GM19324 (cell line): Measurements from ENCODE around the gene ZNF524.
"Not testable (repeated sequence)": the region's sequence is repeated elsewhere in the genome, so short reads cannot be mapped to it uniquely, and the experiment has no call there.

Experiments
- ATAC-seq: cut with Tn5 transposase; IDR thresholded peaks from one replicate; pipeline ENCODE4 v1.9.1; 2021; ENCODE audit warnings: mild to moderate bottlenecking, moderate library complexity; ENCODE audit not compliant: unreplicated experiment, low FRiP score

The ZNF524 gene

DNA sequence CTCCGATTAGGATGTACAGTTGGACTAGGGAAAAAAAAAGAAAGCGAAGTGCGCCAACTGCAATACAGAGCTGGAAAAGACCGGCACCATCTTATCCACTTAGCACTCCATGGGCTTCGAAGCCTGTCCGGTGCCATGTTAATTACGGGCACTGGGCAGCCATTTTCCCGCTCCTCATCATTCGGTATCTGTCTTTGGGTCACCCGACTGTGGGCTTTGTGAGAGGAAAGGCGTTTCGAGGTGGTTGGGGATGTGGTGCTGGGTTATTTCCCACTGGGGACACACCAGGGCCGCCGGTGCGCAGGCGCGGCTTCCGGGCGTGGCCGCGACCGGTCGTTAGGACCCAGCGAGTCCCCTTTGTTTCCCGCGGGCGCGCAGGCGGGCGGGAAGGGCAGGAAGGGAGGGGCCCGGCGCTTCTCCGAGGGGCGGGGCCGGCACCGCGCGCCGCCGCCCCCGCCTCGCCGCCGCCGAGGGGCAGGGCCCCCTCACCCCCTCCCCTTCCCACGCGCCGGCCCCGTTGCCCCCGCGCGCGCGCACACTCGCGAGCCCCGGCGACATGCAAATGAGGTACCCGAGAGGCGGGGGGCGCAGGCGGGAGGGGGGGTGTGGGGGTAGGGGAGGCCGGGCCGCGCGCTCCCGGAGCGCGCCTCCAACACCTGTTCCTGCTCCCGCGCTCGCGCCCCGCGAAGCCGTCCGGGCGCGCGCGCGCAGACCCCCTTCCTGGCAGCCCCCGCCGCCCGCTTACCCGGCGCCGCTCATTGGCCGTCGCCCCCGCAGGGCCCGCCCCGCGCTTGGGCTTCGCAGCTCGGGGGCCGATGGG is at the start of gene ZNF524:
ZNF524 (plus strand) TSS at position 447 of the 820 bp plus-strand sequence. CDS start 1,825 bp downstream, outside the sequence.
- peak; percentile 55 for ATAC-seq

DNA sequence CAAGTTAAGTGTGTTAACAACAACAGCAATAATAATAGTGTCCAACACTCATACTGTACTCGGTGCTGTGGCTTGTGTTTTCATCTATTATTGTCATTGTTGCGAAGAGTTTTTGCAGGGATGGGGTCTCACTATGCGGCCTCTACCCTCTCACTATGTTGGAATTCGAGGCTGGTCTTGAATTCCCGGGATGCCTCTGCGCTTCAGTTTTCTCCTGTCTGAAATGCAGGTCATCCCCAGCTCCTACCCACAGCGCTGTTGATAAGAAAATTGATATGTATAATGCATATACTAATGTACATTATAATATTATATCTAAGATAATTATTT is 49.8 kb upstream of the ZNF524 start:
- ATAC-seq: no peak

DNA sequence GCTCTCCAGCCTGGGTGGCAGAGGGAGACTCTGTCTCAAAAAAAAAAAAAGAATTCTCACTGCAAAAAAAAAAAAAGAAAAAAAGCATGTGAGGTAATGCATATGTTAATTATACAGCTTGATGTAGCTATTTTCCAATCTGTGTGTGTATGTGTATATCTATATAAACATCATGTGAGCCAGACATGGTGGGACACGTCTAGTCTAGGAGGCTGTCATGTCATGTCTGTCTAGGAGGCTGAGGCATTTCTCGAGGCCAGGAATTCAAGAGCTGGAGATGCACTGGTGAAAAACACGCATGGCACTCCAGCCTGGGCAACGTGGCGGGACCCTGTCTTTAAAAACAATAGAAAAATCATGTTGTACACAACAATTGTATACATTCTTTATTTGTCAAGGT is 47.9 kb upstream of the ZNF524 start:
- ATAC-seq: no peak

GRCh38 chr19:55552620-55553019 is 47.5 kb upstream of the ZNF524 start:
- no peak for ATAC-seq

DNA sequence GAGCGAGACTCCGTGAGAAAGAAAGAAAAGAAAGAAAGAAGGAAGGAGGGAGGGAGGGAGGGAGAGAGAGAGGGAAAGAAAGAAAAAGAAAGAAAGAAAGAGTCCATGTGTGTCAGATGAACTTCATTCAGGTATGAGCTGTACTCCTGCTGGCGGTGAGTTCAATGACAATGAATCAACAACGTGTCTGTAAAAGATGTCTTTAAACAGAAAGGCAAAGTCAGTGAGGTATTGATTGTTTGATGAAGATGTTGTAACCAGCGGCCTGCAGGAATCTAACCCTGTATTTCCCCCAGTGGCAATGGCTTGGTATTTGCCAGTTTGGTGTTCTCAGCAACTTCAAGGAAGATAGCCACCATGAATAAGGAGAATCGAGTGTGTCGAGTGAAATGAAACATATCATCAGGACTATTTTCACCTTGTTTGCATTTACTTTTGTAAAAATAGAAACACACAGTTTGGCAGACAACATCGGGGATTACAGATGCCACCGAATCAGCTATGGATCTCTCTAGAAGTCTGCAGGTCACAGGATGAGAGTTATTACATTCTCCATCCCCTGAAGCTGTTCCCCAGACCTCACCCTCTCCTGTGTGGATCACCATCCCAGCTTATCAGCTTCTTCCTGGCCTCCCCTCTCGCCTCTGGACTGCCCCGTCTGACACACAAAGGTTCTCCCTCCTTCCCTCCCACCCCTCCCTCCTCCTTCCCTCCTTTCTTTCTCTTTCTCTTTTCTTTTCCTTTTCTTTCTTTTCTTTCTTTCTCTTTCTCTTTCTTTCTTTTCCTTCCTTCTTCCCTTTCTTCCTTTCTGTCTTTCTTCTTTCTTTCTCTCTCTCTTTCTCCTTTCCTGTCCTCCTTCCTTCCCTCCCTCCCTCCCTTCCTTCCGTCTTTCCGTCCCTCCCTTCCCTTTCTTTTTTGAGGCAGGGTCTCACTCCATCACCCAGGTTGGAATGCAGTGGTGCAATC is 46.6 kb upstream of the ZNF524 start:
- no peak for ATAC-seq

- ATAC-seq: no peak
Measured at GRCh38 chr19:55554302-55554701, 45.8 kb upstream of the ZNF524 start.

- no peak for ATAC-seq
Measured at GRCh38 chr19:55554741-55555152, 45.3 kb upstream of the ZNF524 start.

GRCh38 chr19:55559684-55560083 is 40.4 kb upstream of the ZNF524 start:
- ATAC-seq: no peak

GRCh38 chr19:55563261-55563690 is 36.8 kb upstream of the ZNF524 start:
- no peak for ATAC-seq

- no peak for ATAC-seq
Measured at GRCh38 chr19:55566823-55567222, 33.3 kb upstream of the ZNF524 start.

DNA sequence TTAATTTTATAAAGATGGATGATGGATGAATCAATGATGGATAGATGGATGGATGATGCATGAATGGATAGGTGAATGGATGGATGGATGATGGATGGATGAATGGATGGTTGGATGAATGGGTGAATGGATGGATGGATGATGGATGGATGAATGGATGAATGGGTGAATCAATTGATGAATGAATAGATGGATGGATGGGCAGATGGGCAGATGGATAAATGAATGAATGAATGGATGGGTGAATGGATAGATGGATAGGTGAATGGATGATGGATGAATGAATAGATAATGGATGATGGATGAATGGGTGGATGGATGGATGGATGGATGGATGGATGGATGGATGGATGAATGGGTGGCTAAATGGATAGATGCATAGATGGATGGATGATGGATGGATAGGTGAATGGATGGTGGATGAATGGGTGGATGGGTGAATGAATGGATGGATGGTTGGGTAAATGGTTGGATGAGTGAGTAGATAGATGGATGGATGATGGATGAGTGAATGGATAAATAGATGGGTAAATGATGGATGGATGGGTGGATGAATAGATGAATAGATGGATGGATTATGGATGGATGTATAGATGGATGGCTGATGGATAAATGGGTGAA is 32.3 kb upstream of the ZNF524 start:
- no peak for ATAC-seq

GRCh38 chr19:55569477-55569876 is 30.6 kb upstream of the ZNF524 start:
- not testable (repeated sequence) for ATAC-seq

DNA sequence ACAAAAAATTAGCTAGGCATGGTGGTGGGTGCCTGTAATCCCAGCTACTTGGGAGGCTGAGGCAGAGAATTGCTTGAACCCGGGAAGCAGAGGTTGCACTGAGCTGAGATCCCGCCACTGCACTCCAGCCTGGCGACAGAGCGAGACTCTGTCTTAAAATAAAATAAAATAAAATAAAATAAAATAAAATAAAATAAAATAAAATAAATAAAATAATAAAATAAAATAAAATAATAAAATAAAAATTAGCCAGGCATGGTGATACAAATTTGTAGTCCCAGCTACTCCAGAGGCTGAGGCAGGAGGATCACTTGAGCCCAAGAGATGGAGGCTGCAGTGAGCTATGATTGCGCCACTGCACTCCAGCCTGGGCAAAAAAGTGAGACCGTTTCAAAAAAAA is 26.2 kb upstream of the ZNF524 start:
- ATAC-seq: not testable (repeated sequence)

DNA sequence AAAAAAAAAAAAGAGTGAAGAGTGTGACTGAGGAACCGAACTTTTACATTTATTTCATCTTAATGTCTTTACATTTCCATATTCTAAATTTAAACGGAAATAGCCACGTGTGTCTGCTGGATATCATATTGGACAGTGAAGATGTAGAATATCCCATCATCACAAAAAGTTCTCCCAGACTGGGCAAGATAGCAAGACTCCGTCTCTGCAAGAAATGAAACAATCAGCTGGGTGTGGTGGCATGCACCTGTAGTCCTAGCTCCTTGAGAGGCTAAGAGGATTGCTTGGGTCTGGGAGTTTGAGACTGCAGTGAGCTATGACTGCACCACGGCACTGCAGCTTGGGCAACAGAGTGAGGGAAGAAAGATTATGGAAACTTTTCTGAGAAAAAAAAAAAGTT is 23.3 kb upstream of the ZNF524 start:
- no peak for ATAC-seq

GRCh38 chr19:55578031-55578760 is 21.9 kb upstream of the ZNF524 start:
- no peak for ATAC-seq

GRCh38 chr19:55578761-55579747 is 21.0 kb upstream of the ZNF524 start:
- no peak for ATAC-seq

DNA sequence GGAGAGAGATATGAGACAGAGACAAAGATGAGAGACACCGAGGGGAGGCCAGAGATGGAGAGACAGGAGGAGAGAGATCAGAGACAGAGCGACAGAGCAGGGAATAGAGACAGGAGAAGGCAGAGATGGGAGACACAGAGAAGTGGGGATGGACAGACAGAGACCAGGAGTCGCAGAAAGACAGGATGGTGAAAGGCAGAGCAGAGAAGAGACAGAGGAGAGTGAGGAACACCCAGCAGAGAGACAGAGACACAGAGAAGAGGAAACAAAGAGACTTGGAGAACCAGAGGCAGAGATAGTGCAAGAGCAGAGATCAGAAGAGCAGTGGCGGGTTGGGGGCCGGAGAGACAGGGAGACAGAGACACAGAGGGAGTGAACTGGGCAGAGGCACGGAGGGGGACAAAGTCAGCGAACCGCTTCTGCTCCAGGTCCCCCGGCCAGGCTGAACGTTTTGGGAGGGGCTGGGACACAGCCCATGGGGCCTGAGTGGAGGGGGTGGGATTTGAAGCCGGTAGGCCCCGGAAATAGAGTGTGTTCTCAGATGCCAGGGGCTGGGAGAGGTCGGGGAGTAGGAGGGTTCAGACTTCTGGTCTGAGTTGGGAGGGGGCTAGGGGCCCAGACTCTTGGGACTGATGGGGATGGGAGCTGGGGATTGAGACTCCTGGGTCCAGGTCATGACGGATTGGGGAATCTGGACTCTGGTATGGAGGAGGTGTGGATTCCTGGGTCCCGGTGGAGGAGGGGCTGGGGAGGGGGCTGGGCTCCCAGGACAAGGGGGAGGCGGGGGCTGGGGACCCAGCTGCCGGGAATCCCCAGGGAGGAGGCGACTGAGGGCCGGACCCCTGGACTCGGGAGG is 20.1 kb upstream of the ZNF524 start:
- no peak for ATAC-seq

DNA sequence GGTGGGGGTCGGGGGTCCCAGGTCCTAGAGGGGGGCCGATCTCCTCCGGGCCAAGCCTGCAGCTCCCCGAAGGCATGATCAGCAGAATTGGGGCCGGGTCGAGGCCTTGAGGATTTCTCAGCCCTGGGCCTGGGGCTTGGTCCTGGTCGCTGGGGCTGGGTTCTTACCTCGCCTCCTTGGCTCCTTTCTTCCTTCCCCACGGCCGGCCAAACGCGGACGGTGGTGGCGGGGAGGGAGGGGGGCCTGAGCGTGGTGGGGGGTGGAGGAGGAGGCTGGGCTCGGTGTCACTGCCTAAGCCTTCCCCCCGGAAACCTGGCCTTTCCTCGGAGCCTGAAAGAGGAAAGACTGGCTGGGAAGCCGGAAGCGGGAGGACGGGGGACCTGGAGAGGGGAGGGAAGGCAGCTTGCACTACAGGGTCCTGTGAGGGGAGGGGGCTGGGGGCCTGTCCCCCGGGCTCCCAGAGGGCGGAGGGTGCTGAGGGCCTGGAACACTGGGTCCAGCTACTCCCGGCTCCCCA is 19.4 kb upstream of the ZNF524 start, which contains the start of gene ZNF579:
ZNF579 (minus strand) TSS at position 221 of the 517 bp plus-strand sequence. CDS start 1,209 bp downstream, outside the sequence.
- no peak for ATAC-seq
